Measurements from ENCODE around the gene FEM1B.

Gene FEM1B

GRCh38 chr15:68295014-68295805 lies 17.7 kb downstream of the FEM1B start:
- Histone ChIP-seq H3K4me3 (ENCODE audit: low read depth in 1 of 2, low read length in 1 of 2) (no peak overlapping the region), H3K27me3 (no peaks in the 10 kb centered on the region), H3K9me3 (no peaks in the 10 kb centered on the region), H3K4me1 (ENCODE audit: control insufficient read depth in 1 of 2, insufficient read depth in 1 of 2, low read depth in 1 of 2, low read length in 1 of 2) (peaks cover 10 to 14% of the 10 kb centered on the region in 2 experiments), H3K36me3 (peaks cover 23% of the 10 kb centered on the region), H3K27ac (no peak overlapping the region)
- TF ChIP-seq CTCF (IDR thresholded peaks at IDR 0.05) = no peak

- Histone ChIP-seq H3K4me1 (ENCODE audit: control insufficient read depth in 1 of 2, insufficient read depth in 1 of 2, low read depth in 1 of 2, low read length in 1 of 2) (peaks cover 10 to 14% of the 10 kb centered on the region in 2 experiments), H3K4me3 (ENCODE audit: low read depth in 1 of 2, low read length in 1 of 2) (no peak overlapping the region), H3K27me3 (no peaks in the 10 kb centered on the region), H3K9me3 (no peaks in the 10 kb centered on the region), H3K36me3 (peaks cover 2% of the 10 kb centered on the region), H3K27ac (peak overlapping the region; percentile 61)
- no peak for TF ChIP-seq CTCF (IDR thresholded peaks at IDR 0.05)
Measured at GRCh38 chr15:68298336-68298735, 20.8 kb downstream of the FEM1B start.

- no peak for TF ChIP-seq CTCF (IDR thresholded peaks at IDR 0.05)
- Histone ChIP-seq H3K4me3 (ENCODE audit: low read depth in 1 of 2, low read length in 1 of 2) (peak overlapping the region in 1 of 2 experiments; percentile 37), H3K27ac (peak overlapping the region; percentile 61), H3K27me3 (no peaks in the 10 kb centered on the region), H3K4me1 (ENCODE audit: control insufficient read depth in 1 of 2, insufficient read depth in 1 of 2, low read depth in 1 of 2, low read length in 1 of 2) (peaks cover 10 to 14% of the 10 kb centered on the region in 2 experiments), H3K9me3 (no peaks in the 10 kb centered on the region), H3K36me3 (no peaks in the 10 kb centered on the region)
Measured at GRCh38 chr15:68298882-68299381, 21.4 kb downstream of the FEM1B start.

GRCh38 chr15:68299436-68299835 lies 21.9 kb downstream of the FEM1B start:
- peak overlapping the region in 1 of 2 experiments; percentile 37 for H3K4me3 ChIP-seq (ENCODE audit: low read depth in 1 of 2, low read length in 1 of 2)
- no peaks in the 10 kb centered on the region for H3K27me3 ChIP-seq
- H3K4me1 ChIP-seq (ENCODE audit: control insufficient read depth in 1 of 2, insufficient read depth in 1 of 2, low read depth in 1 of 2, low read length in 1 of 2) = peaks cover 10 to 14% of the 10 kb centered on the region in 2 experiments
- no peaks in the 10 kb centered on the region for H3K9me3 ChIP-seq
- H3K27ac ChIP-seq = peak overlapping the region; percentile 61
- no peaks in the 10 kb centered on the region for H3K36me3 ChIP-seq
- no peak for TF ChIP-seq CTCF (IDR thresholded peaks at IDR 0.05)

- H3K9me3 ChIP-seq = no peaks in the 10 kb centered on the region
- no peaks in the 10 kb centered on the region for H3K36me3 ChIP-seq
- no peak for TF ChIP-seq CTCF (IDR thresholded peaks at IDR 0.05)
- H3K4me1 ChIP-seq (ENCODE audit: control insufficient read depth in 1 of 2, insufficient read depth in 1 of 2, low read depth in 1 of 2, low read length in 1 of 2) = peaks cover 10 to 14% of the 10 kb centered on the region in 2 experiments
- no peaks in the 10 kb centered on the region for H3K27me3 ChIP-seq
- peak overlapping the region; percentile 61 for H3K27ac ChIP-seq
- no peak overlapping the region for H3K4me3 ChIP-seq (ENCODE audit: low read depth in 1 of 2, low read length in 1 of 2)
Measured at GRCh38 chr15:68300115-68300940, 22.8 kb downstream of the FEM1B start.
